Activated CD4-positive, alpha-beta T cell treated with anti-CD3 and anti-CD28 coated beads, Interleukin-2, amount 50 U/mL, for 4 hours (primary cell): ENCODE measurements around the gene ANO1.

Experiments
- DNase-seq, 2 experiments: peaks; one replicate each; pipeline ENCODE4 v3.0.0-alpha.2; 2020

The ANO1 gene

GRCh38 chr11:70098936-70099335 lies 20.8 kb downstream of the ANO1 start:
- DNase-seq: no peak

- DNase-seq: no peak
These were observed 21.6 kb downstream of the ANO1 start for GRCh38 chr11:70099578-70100279.

GRCh38 chr11:70100280-70100603 lies 22.1 kb downstream of the ANO1 start:
- DNase-seq: no peak

DNA sequence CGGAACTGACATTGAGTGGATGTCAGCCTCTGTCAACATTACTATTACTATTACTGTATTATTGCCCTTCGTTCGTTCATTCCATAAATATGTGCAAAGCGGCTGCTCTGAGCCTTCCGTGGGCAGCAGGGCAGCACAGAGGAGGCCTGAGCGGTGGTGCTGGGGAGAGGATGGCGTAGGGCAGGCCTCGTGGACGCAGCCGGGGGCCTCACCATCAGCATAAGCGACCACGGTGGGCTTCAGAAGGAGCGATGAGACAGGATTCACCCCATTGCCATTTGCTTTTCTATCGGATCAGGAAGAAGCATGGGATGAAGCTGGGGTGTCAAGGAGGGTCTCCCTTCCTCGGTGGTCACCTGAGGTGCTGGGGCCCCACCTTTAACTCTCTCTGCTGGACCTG lies 22.7 kb downstream of the ANO1 start:
- DNase-seq: no peak

DNA sequence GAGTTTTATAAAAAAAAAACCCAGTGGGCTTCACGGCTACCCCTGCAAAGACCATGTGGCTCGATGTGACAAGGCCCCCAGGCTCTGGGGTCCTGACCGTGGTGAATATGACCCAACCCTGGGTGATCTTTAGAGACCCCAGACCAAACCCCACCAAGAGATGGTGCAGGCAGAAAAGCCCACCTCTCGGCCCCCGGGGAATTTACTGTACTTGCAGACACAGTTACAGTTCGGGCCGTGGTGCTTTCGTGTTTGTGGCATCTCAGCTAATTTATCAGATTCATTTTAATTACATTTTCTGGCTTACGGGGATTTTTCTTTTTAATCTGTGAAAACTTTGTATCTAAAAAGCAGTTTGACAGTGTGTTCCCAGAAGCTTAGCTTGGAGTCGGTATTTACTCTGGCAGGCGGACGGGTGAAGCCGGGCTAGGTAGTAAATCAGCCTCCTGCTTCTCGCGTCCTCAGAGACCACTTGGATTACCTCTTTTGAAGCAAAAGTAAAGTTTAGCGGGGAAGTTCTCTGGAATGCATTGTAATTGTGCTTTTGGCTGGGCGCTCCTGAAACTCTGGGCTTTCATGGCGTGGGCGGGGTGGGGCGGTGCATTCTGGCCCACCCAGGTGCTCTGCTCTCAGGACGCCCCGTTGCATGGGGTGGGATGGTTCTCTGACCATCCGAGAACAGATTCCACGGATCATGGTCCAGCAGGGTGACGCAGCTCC lies 25.3 kb downstream of the ANO1 start:
- DNase-seq: no peak

- DNase-seq: no peak
These were observed 26.3 kb downstream of the ANO1 start for GRCh38 chr11:70104419-70104818.

GRCh38 chr11:70104961-70105360 lies 26.8 kb downstream of the ANO1 start:
- DNase-seq: no peak

DNA sequence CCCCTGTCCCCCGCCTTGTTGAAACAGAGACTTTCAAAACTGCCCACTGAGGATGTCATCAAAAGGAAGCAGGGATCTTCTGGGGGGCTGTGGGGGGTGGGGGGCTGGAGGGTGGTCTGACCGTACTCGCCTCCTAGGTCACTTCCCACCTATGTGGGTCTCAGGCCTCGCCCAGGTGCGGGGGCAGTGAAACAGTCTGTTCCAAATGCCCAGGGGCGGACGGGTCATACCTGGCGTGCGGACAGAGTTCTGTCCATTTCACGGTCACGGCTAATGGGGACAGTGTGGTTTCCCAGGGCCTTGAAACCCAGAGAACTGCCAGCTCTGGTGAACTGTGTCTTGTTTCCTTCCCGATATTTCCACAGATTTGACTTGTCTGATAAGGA lies 27.2 kb downstream of the ANO1 start:
- DNase-seq: no peak

DNA sequence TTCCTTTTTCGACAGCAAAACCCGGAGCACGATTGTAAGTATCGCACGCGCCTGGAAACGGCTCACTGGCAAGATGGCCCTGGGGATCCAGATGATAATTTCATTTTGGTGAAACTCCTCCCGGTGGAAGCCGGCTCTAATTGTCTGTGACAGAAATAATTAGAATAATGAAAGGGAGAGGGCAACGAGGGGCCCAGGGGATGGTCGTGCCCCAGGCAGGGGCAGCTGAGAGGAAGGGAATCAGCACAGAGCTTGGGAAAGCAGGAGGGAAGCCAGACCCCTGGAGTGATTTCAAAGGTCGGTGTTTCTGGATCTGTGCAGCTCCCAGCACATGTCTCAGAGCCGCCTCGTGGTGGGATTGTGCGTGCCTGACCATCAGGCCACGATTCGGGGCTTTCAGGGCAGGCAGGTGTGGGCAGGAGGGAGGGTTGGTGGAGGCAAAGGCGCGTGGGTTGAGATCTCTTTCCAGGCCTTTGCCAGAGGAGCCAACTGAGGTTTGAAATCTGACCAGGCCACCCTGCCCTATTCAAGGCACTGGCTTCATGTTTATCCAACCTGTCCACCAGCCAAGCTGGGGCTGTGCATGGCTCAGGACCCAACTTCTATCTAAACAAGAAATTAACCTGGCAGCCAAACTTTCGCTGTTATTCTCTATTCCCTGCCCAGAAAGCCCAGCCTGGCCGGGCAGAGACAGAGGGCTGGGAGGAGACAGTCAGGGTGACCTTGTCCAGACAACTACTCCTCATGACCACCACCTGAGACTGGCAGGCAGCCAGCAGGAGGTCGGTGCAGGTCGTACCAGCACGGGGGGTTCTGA lies 27.8 kb downstream of the ANO1 start:
- no peak for DNase-seq

- DNase-seq: no peak
These were observed 28.6 kb downstream of the ANO1 start for GRCh38 chr11:70106757-70107156.

- DNase-seq: no peak
These were observed 29.1 kb downstream of the ANO1 start for GRCh38 chr11:70107191-70107590.

- DNase-seq: no peak
These were observed 29.6 kb downstream of the ANO1 start for GRCh38 chr11:70107756-70108155.

DNA sequence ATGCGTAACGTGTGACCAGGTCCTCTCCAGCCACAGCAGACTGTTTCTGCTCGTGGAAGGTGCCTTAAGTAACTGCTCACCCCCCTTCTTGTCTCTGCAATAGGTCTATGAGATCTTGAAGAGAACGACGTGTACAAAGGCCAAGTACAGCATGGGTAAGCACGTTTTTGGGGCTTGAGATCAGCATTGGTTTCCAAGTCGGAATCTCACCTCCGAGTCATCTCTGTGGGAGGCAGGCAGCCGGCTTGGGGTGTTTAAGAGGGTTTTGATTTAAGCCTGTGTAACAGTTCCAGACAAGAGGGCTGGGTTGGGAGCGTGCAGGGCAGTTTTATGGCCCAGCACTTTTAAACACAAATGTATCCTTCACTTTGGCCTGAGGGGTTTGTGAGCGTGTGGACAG lies 30.1 kb downstream of the ANO1 start:
- DNase-seq: no peak

GRCh38 chr11:70109006-70109405 lies 30.9 kb downstream of the ANO1 start:
- DNase-seq: no peak

DNA sequence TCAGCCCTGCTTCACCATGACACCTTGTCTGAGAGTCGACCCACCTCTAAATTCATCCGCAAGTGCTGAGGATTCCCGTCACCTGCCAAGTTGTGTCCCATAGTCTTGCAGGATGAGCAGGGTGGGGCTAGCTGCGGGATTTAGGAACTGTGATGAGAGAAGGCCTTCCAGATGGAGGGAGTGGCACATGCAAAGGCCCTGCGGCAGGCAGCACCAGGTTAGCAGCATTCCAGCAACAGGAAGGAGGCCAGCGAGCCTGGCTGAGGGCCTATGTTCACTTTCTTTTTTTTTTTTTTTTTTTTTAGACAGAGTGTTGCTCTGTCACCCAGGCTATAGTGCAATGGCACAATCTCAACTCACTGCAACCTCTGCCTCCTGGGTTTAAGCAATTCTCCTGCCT lies 31.8 kb downstream of the ANO1 start:
- no peak for DNase-seq

- no peak for DNase-seq
These were observed 32.5 kb downstream of the ANO1 start for GRCh38 chr11:70110538-70111055.

- no peak for DNase-seq
These were observed 33.3 kb downstream of the ANO1 start for GRCh38 chr11:70111269-70112016.

DNA sequence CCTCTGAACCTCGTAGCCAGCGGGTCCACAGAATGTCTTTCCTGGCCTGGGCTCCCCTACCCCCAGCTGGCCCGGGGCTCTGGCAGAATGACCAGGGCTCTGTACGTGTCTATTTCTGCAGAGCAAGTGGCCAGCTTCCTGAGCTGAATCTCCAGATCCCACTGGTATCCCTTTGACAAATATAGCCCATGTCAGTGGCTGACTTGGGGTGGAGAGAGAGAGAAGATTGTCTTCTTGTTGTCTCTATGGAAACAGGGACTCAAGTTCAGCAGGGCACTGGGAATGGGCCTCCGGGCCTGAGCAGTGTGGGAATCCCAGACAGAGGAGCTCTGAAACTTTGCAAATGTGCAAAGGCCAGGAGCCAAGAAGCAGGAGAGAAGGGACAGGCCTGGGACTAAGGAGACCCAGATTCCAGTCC lies 33.9 kb downstream of the ANO1 start:
- no peak for DNase-seq

DNA sequence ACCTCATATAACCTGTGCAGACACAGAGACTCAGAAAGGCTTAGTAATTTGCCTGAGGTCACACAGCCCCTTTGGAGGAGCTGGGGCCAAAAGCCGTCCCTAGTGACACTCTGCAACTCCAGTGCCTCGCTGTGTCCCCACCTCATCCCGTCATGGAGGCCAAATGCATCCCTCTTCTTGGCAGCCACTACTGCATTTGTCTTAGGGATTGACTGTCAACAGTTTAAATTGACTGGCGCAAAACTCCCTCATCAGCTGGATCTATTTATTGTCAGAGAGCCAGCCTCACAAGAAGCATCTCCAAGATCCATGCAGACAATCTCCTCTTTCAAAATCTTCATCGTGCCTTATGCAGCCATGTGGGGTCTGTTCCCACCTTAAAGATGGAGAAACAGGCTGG lies 35.7 kb downstream of the ANO1 start:
- no peak for DNase-seq

GRCh38 chr11:70115778-70116177 lies 37.7 kb downstream of the ANO1 start:
- no peak for DNase-seq

- DNase-seq: no peak
These were observed 38.4 kb downstream of the ANO1 start for GRCh38 chr11:70116386-70117065.

DNA sequence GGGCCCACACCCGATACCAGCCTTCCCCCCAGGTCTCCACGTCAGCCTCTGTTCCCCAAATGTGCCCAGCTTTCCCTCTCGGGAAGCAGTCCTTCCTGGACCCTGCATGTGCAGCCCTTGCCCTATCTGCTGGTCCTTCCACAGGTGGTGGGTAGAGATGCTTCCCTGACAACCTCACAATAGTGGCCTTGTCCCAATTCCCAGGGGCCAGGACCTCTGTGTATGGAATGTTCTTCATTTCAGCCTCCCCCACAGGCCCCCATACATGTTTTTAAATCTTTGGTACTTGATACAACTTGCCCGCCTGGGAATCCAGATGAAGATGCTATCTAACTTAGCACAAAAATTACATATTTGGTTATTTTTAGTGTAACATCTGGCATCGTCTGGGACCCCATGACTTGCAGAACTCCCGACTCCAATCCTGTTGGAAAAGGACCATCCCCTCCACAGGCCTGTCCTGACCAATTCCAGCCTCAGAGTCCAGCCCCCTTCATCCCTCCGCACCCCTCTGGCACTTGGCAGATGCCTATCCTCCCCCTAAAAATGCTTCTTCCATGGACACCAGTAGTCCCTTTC lies 39.5 kb downstream of the ANO1 start:
- DNase-seq: no peak
